ENCODE data around the gene CLDN4.

DNA sequence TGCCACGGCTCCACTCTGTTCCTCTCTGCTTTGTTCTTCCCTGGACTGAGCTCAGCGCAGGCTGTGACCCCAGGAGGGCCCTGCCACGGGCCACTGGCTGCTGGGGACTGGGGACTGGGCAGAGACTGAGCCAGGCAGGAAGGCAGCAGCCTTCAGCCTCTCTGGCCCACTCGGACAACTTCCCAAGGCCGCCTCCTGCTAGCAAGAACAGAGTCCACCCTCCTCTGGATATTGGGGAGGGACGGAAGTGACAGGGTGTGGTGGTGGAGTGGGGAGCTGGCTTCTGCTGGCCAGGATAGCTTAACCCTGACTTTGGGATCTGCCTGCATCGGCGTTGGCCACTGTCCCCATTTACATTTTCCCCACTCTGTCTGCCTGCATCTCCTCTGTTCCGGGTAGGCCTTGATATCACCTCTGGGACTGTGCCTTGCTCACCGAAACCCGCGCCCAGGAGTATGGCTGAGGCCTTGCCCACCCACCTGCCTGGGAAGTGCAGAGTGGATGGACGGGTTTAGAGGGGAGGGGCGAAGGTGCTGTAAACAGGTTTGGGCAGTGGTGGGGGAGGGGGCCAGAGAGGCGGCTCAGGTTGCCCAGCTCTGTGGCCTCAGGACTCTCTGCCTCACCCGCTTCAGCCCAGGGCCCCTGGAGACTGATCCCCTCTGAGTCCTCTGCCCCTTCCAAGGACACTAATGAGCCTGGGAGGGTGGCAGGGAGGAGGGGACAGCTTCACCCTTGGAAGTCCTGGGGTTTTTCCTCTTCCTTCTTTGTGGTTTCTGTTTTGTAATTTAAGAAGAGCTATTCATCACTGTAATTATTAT lies 1.2 kb downstream of the CLDN4 start:
- TF ChIP-seq, protein P1, sequence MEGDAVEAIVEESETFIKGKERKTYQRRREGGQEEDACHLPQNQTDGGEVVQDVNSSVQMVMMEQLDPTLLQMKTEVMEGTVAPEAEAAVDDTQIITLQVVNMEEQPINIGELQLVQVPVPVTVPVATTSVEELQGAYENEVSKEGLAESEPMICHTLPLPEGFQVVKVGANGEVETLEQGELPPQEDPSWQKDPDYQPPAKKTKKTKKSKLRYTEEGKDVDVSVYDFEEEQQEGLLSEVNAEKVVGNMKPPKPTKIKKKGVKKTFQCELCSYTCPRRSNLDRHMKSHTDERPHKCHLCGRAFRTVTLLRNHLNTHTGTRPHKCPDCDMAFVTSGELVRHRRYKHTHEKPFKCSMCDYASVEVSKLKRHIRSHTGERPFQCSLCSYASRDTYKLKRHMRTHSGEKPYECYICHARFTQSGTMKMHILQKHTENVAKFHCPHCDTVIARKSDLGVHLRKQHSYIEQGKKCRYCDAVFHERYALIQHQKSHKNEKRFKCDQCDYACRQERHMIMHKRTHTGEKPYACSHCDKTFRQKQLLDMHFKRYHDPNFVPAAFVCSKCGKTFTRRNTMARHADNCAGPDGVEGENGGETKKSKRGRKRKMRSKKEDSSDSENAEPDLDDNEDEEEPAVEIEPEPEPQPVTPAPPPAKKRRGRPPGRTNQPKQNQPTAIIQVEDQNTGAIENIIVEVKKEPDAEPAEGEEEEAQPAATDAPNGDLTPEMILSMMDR (IDR thresholded peaks at IDR 0.05) = no peak
- TF ChIP-seq ZFX (IDR thresholded peaks at IDR 0.05; ENCODE audit: borderline replicate concordance) = no peak
